ENCODE data around the gene VSX2.

GRCh38 chr14:74265301-74265965 is 26.2 kb downstream of the VSX2 start:
- TF ChIP-seq CTCF (IDR thresholded peaks at IDR 0.05; ENCODE audit: poor library complexity, severe bottlenecking) (no peak), EP300 (conservative IDR thresholded peaks at IDR 0.05; ENCODE audit: poor library complexity, severe bottlenecking) (no peak), MXI1 (conservative IDR thresholded peaks at IDR 0.05; ENCODE audit: poor library complexity, severe bottlenecking) (no peak), EZH2 (IDR thresholded peaks at IDR 0.05; ENCODE audit: borderline replicate concordance, insufficient read depth, low read length, poor library complexity, severe bottlenecking) (no peak), RAD21 (conservative IDR thresholded peaks at IDR 0.05) (no peak), REST (IDR thresholded peaks at IDR 0.05; ENCODE audit: borderline replicate concordance) (no peak), POLR2AphosphoS5 (IDR thresholded peaks at IDR 0.05) (no peak), SMC3 (conservative IDR thresholded peaks at IDR 0.05; ENCODE audit: poor library complexity) (no peak)

Data from neural cell (in vitro differentiated cells).